IMR-90 (cell line): ENCODE data around the gene ATRNL1. TPM values are rescaled to one million over a fixed set of nuclear protein-coding genes. Genes with fewer than 3 reads are reported as not detected.

Experiments
- ATAC-seq: fragments of 200-7000 bp; cut with Tn5 transposase; 2 replicates; pipeline ENCODE4 v1.9.1; 2020; ENCODE audit warnings: low read depth, mild to moderate bottlenecking, moderate library complexity
- BruUV-seq: library from RNA; stranded (reverse); fragments of 400-500 nt; replicated peaks from 2 replicates; lab custom pipeline; 2021; lab: Mats Ljungman, UMichigan
- CTCF ChIA-PET: fragments of 300-600 bp; formaldehyde crosslinking; extraction: SDS; loops from one replicate; lab custom pipeline; 2021; ENCODE audit warnings: antibody characterized with exemption; lab: Yijun Ruan, JAX
- POLR2A ChIA-PET: fragments of 300-600 bp; sonication (Branson Sonifier 250); formaldehyde crosslinking; loops from one replicate; lab custom pipeline; 2022; ENCODE audit warnings: antibody characterized with exemption; ENCODE audit not compliant: unreplicated experiment; lab: Charles Lee
- DNase-seq: peaks from one replicate; pipeline ENCODE4 v3.0.0; 2013
- H2AFZ ChIP-seq: replicated peaks from 2 replicates; pipeline ENCODE3; 2013; ENCODE audit warnings: low read length, mild to moderate bottlenecking; ENCODE audit not compliant: poor library complexity
- H2AK5ac ChIP-seq: 2 replicates; pipeline ENCODE4 v1.6.1; 2013; ENCODE audit warnings: low read depth, low read length, inconsistent platforms
- H2AK9ac ChIP-seq: replicated peaks from 2 replicates; pipeline ENCODE3; 2013; ENCODE audit warnings: mild to moderate bottlenecking, low read depth, low read length, moderate library complexity; ENCODE audit not compliant: poor library complexity
- H2BK120ac ChIP-seq: 2 replicates; pipeline ENCODE4 v1.6.1; 2013; ENCODE audit warnings: low read depth, low read length, inconsistent platforms
- H2BK15ac ChIP-seq: 3 replicates; pipeline ENCODE4 v1.6.1; 2013; ENCODE audit warnings: low read depth, low read length, inconsistent platforms
- H2BK20ac ChIP-seq: 2 replicates; pipeline ENCODE4 v1.6.1; 2013; ENCODE audit warnings: low read depth, mild to moderate bottlenecking, inconsistent platforms, low read length, moderate library complexity
- H2BK5ac ChIP-seq: 2 replicates; pipeline ENCODE4 v1.6.1; 2013; ENCODE audit warnings: mild to moderate bottlenecking, low read depth, low read length, inconsistent platforms; ENCODE audit not compliant: poor library complexity, severe bottlenecking
- H3K14ac ChIP-seq: replicated peaks from 2 replicates; pipeline ENCODE4 v1.6.1; 2013; ENCODE audit warnings: low read depth, low read length, inconsistent platforms
- H3K18ac ChIP-seq: 2 replicates; pipeline ENCODE4 v1.6.1; 2013; ENCODE audit warnings: low read depth, low read length, control low read depth
- H3K23ac ChIP-seq: 2 replicates; pipeline ENCODE4 v1.6.1; 2013; ENCODE audit warnings: low read depth, low read length, inconsistent platforms
- H3K27ac ChIP-seq: 2 replicates; pipeline ENCODE4 v1.5.1; 2013; ENCODE audit warnings: mild to moderate bottlenecking, control low read depth, low read length; ENCODE audit not compliant: insufficient read depth
- H3K27me3 ChIP-seq: 2 replicates; pipeline ENCODE4 v1.6.1; 2013; ENCODE audit warnings: low read length; ENCODE audit not compliant: control insufficient read depth, insufficient read depth
- H3K36me3 ChIP-seq: 2 replicates; pipeline ENCODE4 v1.6.1; 2013; ENCODE audit warnings: low read length, mixed read lengths; ENCODE audit not compliant: control insufficient read depth, insufficient read depth
- H3K4ac ChIP-seq: 2 replicates; pipeline ENCODE4 v1.6.1; 2013; ENCODE audit warnings: low read depth, low read length, inconsistent platforms
- H3K4me1 ChIP-seq: 2 replicates; pipeline ENCODE4 v1.6.1; 2013; ENCODE audit warnings: low read length, mixed read lengths; ENCODE audit not compliant: control insufficient read depth, insufficient read depth
- H3K4me2 ChIP-seq: 2 replicates; pipeline ENCODE4 v1.6.1; 2013; ENCODE audit warnings: low read depth, mild to moderate bottlenecking, control low read depth, low read length, moderate library complexity
- H3K4me3 ChIP-seq: 2 replicates; pipeline ENCODE4 v1.5.1; 2013; ENCODE audit warnings: low read depth, mild to moderate bottlenecking, control low read depth, low read length, moderate library complexity; ENCODE audit not compliant: insufficient read depth
- H3K56ac ChIP-seq: 2 replicates; pipeline ENCODE4 v1.6.1; 2013; ENCODE audit warnings: low read length, inconsistent platforms; ENCODE audit not compliant: insufficient read depth; ENCODE audit errors: extremely low read depth
- H3K79me1 ChIP-seq, 2 experiments: 2 replicates each; pipeline ENCODE4 v1.6.1; 2013; ENCODE audit warnings: low read length in 2 of 2, inconsistent platforms in 1 of 2, low read depth in 1 of 2
- H3K9ac ChIP-seq: 2 replicates; pipeline ENCODE4 v1.6.1; 2013; ENCODE audit warnings: low read depth, low read length, control low read depth
- H3K9me1 ChIP-seq: 2 replicates; pipeline ENCODE4 v1.6.1; 2013; ENCODE audit warnings: low read length, inconsistent platforms; ENCODE audit not compliant: insufficient read depth
- H3K9me3 ChIP-seq: 2 replicates; pipeline ENCODE4 v1.6.1; 2013; ENCODE audit warnings: low read length; ENCODE audit not compliant: control insufficient read depth, insufficient read depth
- H4K20me1 ChIP-seq: 2 replicates; pipeline ENCODE4 v1.6.1; 2013; ENCODE audit warnings: low read length, inconsistent platforms; ENCODE audit not compliant: insufficient read depth
- H4K5ac ChIP-seq: 2 replicates; pipeline ENCODE4 v1.6.1; 2013; ENCODE audit warnings: mild to moderate bottlenecking, low read depth, low read length, control low read depth
- H4K8ac ChIP-seq, 2 experiments: 2 replicates each; pipeline ENCODE4 v1.6.1; 2013; ENCODE audit warnings: low read depth in 2 of 2, low read length in 2 of 2, control low read depth in 1 of 2, inconsistent platforms in 1 of 2
- H4K91ac ChIP-seq: 2 replicates; pipeline ENCODE4 v1.6.1; 2013; ENCODE audit warnings: low read depth, low read length, inconsistent platforms; ENCODE audit not compliant: insufficient read depth
- CHD1 ChIP-seq: IDR thresholded peaks from 2 replicates; pipeline ENCODE4 v1.6.1; 2012; ENCODE audit warnings: low read depth, low read length, improper control_type of control experiment
- RFX5 ChIP-seq: IDR thresholded peaks from 2 replicates; pipeline ENCODE4 v1.8.0; 2012; ENCODE audit warnings: low read depth, mild to moderate bottlenecking, low read length, moderate library complexity
- WGBS, 2 experiments: methylation state at CpG; one replicate each; pipeline versions ENCODE4 v1.1.5 to v1.1.7; 2013; ENCODE audit warnings: missing lambda C conversion rate in 2 of 2; ENCODE audit not compliant: insufficient read length in 1 of 2; ENCODE audit errors: extremely low coverage in 2 of 2; 5-methylcytosine and 5-hydroxymethylcytosine counted together
- dilution Hi-C: fragments of 300-500 bp; cut with HindIII; formaldehyde crosslinking; loops from one replicate; pipeline ENCODE4 v1.14.3; 2018; ENCODE audit warnings: low sequenced_read_pairs; ENCODE audit not compliant: unreplicated experiment
- in situ Hi-C: fragments of 300-500 bp; cut with MboI; formaldehyde crosslinking; loops from 3 replicates; pipeline ENCODE4 v1.14.3; 2019; ENCODE audit warnings: low sequenced_read_pairs, inconsistent platforms, mixed read lengths
- intact Hi-C: fragments of 100-400 bp; cut with micrococcal nuclease; formaldehyde crosslinking; loops from 2 replicates; pipeline ENCODE4 v1.10.0; 2022
- polyA plus RNA-seq, 3 experiments: library from polyadenylated mRNA; depleted of rRNA; stranded (reverse); fragments of >200 nt; gene quantifications; 2 replicates each; pipeline ENCODE4 v1.2.3, GENCODE V29; 2012; ENCODE audit warnings: low replicate concordance in 1 of 3
- total RNA-seq: library from RNA; depleted of rRNA; stranded (reverse); fragments of >200 nt; gene quantifications from 2 replicates; pipeline ENCODE4 v1.2.3, GENCODE V29; 2012
- TF ChIP-seq, protein P1 (sequence below): fragments of 150-350 bp; IDR thresholded peaks from 2 replicates; pipeline ENCODE4 v1.6.1; 2016; ENCODE audit warnings: low read depth, mild to moderate bottlenecking, low read length, moderate library complexity, borderline replicate concordance

The ATRNL1 gene
- total and polyA plus RNA-seq, 2 of the 4 experiments (the other 2 are of a cell fraction), result 0.18 to 0.19 TPM

DNA sequence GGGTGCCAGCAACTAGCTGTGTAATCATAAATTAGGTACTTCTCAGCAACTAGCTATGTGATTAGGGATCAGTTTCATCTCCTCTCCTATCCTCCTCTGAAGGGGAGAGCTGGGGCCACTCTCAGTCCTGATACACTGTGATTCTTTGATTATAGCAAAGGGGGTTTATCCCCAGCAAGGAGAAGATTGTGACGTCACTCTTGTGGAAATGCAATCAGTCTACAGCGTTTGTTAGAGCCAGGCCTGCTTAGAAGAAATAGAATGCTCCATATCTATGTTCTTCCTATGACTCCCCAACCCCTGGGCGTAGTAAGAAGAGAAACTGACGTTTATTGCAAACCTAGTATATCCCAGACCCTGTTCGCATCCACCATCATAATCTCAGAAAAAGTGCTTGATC is 871.7 kb downstream of the ATRNL1 start:
- no peaks in the 10 kb centered on the region for H4K20me1 ChIP-seq
- no peaks in the 10 kb centered on the region for H3K4me1 ChIP-seq
- H2AK5ac ChIP-seq, result no peak overlapping the region
- H4K8ac ChIP-seq, result no peak overlapping the region
- WGBS, 2 experiments, result no CpG with 5 or more reads among the region's 5 CpGs
- no peak overlapping the region for H3K9ac ChIP-seq
- DNase-seq (no peak), ATAC-seq (no peak)
- CTCF ChIA-PET, result no interaction called here
- H4K5ac ChIP-seq, result no peak overlapping the region
- no peaks in the 10 kb centered on the region for H3K9me1 ChIP-seq
- H3K18ac ChIP-seq, result no peak overlapping the region
- no peak overlapping the region for H2AK9ac ChIP-seq
- H3K27me3 ChIP-seq, result peaks cover 2% of the 10 kb centered on the region; the same call in 1 of the 2 replicates
- dilution Hi-C loops (no loop called here), in situ Hi-C loops (no loop called here), intact Hi-C loops (no loop called here)
- no peak overlapping the region for H2BK20ac ChIP-seq
- H3K36me3 ChIP-seq, result no peaks in the 10 kb centered on the region
- H3K4me2 ChIP-seq, result no peak overlapping the region
- no peak overlapping the region for H2AFZ ChIP-seq
- no peak overlapping the region for H2BK15ac ChIP-seq
- H3K79me1 ChIP-seq, result no peaks in the 10 kb centered on the region
- H3K56ac ChIP-seq, result no peak overlapping the region
- no peak overlapping the region for H2BK5ac ChIP-seq
- no peak overlapping the region for H3K27ac ChIP-seq
- no peak overlapping the region for H4K91ac ChIP-seq
- TF ChIP-seq CHD1 (no peak), RFX5 (no peak)
- TF ChIP-seq, protein P1, sequence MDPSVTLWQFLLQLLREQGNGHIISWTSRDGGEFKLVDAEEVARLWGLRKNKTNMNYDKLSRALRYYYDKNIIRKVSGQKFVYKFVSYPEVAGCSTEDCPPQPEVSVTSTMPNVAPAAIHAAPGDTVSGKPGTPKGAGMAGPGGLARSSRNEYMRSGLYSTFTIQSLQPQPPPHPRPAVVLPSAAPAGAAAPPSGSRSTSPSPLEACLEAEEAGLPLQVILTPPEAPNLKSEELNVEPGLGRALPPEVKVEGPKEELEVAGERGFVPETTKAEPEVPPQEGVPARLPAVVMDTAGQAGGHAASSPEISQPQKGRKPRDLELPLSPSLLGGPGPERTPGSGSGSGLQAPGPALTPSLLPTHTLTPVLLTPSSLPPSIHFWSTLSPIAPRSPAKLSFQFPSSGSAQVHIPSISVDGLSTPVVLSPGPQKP, result no peak
- H3K9me3 ChIP-seq, result no peaks in the 10 kb centered on the region
- H3K14ac ChIP-seq, result no peak overlapping the region
- no peak overlapping the region for H3K23ac ChIP-seq
- H3K4ac ChIP-seq, result no peak overlapping the region
- POLR2A ChIA-PET, result no interaction called here
- BruUV-seq, result no TSS peak
- no peak overlapping the region for H2BK120ac ChIP-seq
- no peak overlapping the region for H3K4me3 ChIP-seq
